Activated CD4-positive, alpha-beta T cell treated with anti-CD3 and anti-CD28 coated beads for 24 hours (primary cell): ENCODE results near the gene FCHO2.

ENCODE experiments used
- DNase-seq, 2 donors: peaks; one replicate each; pipeline ENCODE4 v3.0.0-alpha.2; 2020; ENCODE audit warnings: low read depth in 2 of 2

FCHO2 gene

GRCh38 chr5:73110190-73110589, 154.3 kb downstream of the FCHO2 start:
- no peak for DNase-seq

GRCh38 chr5:73111536-73111935, 155.7 kb downstream of the FCHO2 start:
- DNase-seq: no peak

GRCh38 chr5:73112359-73112758, 156.5 kb downstream of the FCHO2 start:
- no peak for DNase-seq

- no peak for DNase-seq
Measured at GRCh38 chr5:73114044-73114688, 158.3 kb downstream of the FCHO2 start.

- DNase-seq: no peak
Measured at GRCh38 chr5:73115399-73116051, 159.7 kb downstream of the FCHO2 start.

- no peak for DNase-seq
Measured at GRCh38 chr5:73116506-73116905, 160.7 kb downstream of the FCHO2 start.

- DNase-seq: no peak
Measured at GRCh38 chr5:73117088-73117740, 161.4 kb downstream of the FCHO2 start.

GRCh38 chr5:73118391-73118973, 162.6 kb downstream of the FCHO2 start:
- DNase-seq: no peak

GRCh38 chr5:73119451-73120157, 163.8 kb downstream of the FCHO2 start:
- DNase-seq: no peak

GRCh38 chr5:73120222-73121118, 164.6 kb downstream of the FCHO2 start, which contains the start of gene TMEM171:
Gene TMEM171 (plus strand): TSS chr5:73120575. CDS start chr5:73123374, 2,799 bp downstream.
- DNase-seq: no peak

- no peak for DNase-seq
Measured at GRCh38 chr5:73121119-73121463, 165.2 kb downstream of the FCHO2 start.

GRCh38 chr5:73122875-73123810, 167.3 kb downstream of the FCHO2 start:
- no peak for DNase-seq

- DNase-seq: no peak
Measured at GRCh38 chr5:73125289-73125688, 169.4 kb downstream of the FCHO2 start.

GRCh38 chr5:73126381-73126780, 170.5 kb downstream of the FCHO2 start:
- no peak for DNase-seq

GRCh38 chr5:73126957-73127356, 171.1 kb downstream of the FCHO2 start:
- no peak for DNase-seq

GRCh38 chr5:73129143-73129542, 173.3 kb downstream of the FCHO2 start:
- no peak for DNase-seq

- no peak for DNase-seq
Measured at GRCh38 chr5:73130811-73131210, 175.0 kb downstream of the FCHO2 start.

- DNase-seq: no peak
Measured at GRCh38 chr5:73131711-73132425, 176.0 kb downstream of the FCHO2 start.

- no peak for DNase-seq
Measured at GRCh38 chr5:73132759-73133158, 176.9 kb downstream of the FCHO2 start.
